GM12878 (cell line): ENCODE measurements around the gene SLC47A2. TPM values are rescaled to one million over a fixed set of nuclear protein-coding genes. Genes with fewer than 3 reads are reported as not detected.

Experiments
- ATAC-seq: fragments of 200-7000 bp; cut with Tn5 transposase; 3 replicates; pipeline ENCODE4 v1.9.1; 2020; ENCODE audit warnings: mild to moderate bottlenecking, moderate library complexity
- BruUV-seq: library from RNA; stranded (reverse); fragments of 400-500 nt; replicated peaks from 2 replicates; lab custom pipeline; 2021; lab: Mats Ljungman, UMichigan
- CTCF ChIA-PET: fragments of 300-600 bp; sonication (Branson Sonifier 250); formaldehyde crosslinking; extraction: SDS; loops from one replicate; lab custom pipeline; 2021; ENCODE audit warnings: inconsistent platforms; lab: Yijun Ruan, JAX
- POLR2A ChIA-PET: fragments of 350-600 bp; formaldehyde crosslinking; extraction: SDS; loops from one replicate; lab custom pipeline; 2021; ENCODE audit warnings: inconsistent platforms; lab: Charles Lee
- RAD21 ChIA-PET: fragments of 300-600 bp; sonication (Branson Sonifier 250); formaldehyde crosslinking; loops from one replicate; lab custom pipeline; 2023; ENCODE audit warnings: antibody characterized with exemption; ENCODE audit not compliant: unreplicated experiment; lab: Charles Lee
- SMC1A ChIA-PET: fragments of 300-600 bp; sonication (Branson Sonifier 250); formaldehyde crosslinking; loops from one replicate; lab custom pipeline; 2023; ENCODE audit not compliant: unreplicated experiment, uncharacterized antibody; lab: Charles Lee
- DNase-seq: peaks from one replicate; pipeline ENCODE4 v3.0.0-alpha.2; 2011; ENCODE audit warnings: low read depth, low spot score
- FAIRE-seq: peaks from 3 replicates; lab custom pipeline; 2011; peaks lifted over from hg19 to GRCh38; lab: Jason Lieb, UNC
- H2AFZ ChIP-seq: 2 replicates; pipeline ENCODE4 v1.6.0; 2011; ENCODE audit warnings: low read depth, low read length, control low read depth; ENCODE audit not compliant: control insufficient read depth
- H3K27ac ChIP-seq: 2 replicates; pipeline ENCODE4 v1.5.1; 2011; ENCODE audit warnings: control low read depth; ENCODE audit not compliant: control insufficient read depth, insufficient read depth
- H3K27me3 ChIP-seq, 2 experiments: replicated peaks in 1 of 2; 2 replicates each; pipeline versions ENCODE4 v1.6.0 to v1.6.1; 2011; ENCODE audit warnings: low read length in 1 of 2; ENCODE audit not compliant: control insufficient read depth in 2 of 2, insufficient read depth in 2 of 2
- H3K36me3 ChIP-seq, 2 experiments: 2 replicates each; pipeline ENCODE4 v1.5.1; 2011; ENCODE audit warnings: low read length in 1 of 2; ENCODE audit not compliant: control insufficient read depth in 2 of 2, insufficient read depth in 2 of 2
- H3K4me1 ChIP-seq: 2 replicates; pipeline ENCODE4 v1.6.1; 2011; ENCODE audit warnings: mild to moderate bottlenecking, low read length, moderate library complexity, mixed read lengths; ENCODE audit not compliant: control insufficient read depth, insufficient read depth
- H3K4me2 ChIP-seq: 2 replicates; pipeline ENCODE4 v1.6.0; 2011; ENCODE audit warnings: control low read depth; ENCODE audit not compliant: control insufficient read depth, insufficient read depth
- H3K4me3 ChIP-seq: fragments of 200-600 bp; sonication (generic); 2 replicates; pipeline ENCODE4 v1.5.1; 2016
- H3K79me2 ChIP-seq: 2 replicates; pipeline ENCODE4 v1.6.0; 2011; ENCODE audit warnings: low read length; ENCODE audit not compliant: control insufficient read depth, insufficient read depth
- H3K9ac ChIP-seq: 2 replicates; pipeline ENCODE4 v1.8.0; 2011; ENCODE audit warnings: low read length, control low read depth, mixed read lengths; ENCODE audit not compliant: control insufficient read depth, insufficient read depth
- H3K9me3 ChIP-seq: replicated peaks from 3 replicates; pipeline ENCODE4 v1.5.1; 2011; ENCODE audit warnings: mild to moderate bottlenecking, low read length; ENCODE audit not compliant: control insufficient read depth, insufficient read depth
- H4K20me1 ChIP-seq: 2 replicates; pipeline ENCODE4 v1.6.0; 2011; ENCODE audit not compliant: control insufficient read depth, insufficient read depth
- CHD1 ChIP-seq: IDR thresholded peaks from 2 replicates; pipeline ENCODE4 v1.6.1; 2012; ENCODE audit warnings: low read depth, low read length, improper control_type of control experiment
- EZH2 ChIP-seq: IDR thresholded peaks from 2 replicates; pipeline ENCODE4 v1.6.1; 2012; ENCODE audit warnings: low read depth, mild to moderate bottlenecking, control low read depth, inconsistent platforms, low read length, borderline replicate concordance; ENCODE audit not compliant: control insufficient read depth
- GATAD2B ChIP-seq: fragments of 450-650 bp; conservative IDR thresholded peaks from 2 replicates; pipeline ENCODE4 v1.6.1; 2017; ENCODE audit warnings: low read depth, mild to moderate bottlenecking, moderate library complexity
- MXI1 ChIP-seq: fragments of 150-350 bp; IDR thresholded peaks from 2 replicates; pipeline ENCODE4 v1.6.1; 2011; ENCODE audit warnings: low read depth, mild to moderate bottlenecking, inconsistent platforms, low read length, improper control_type of control experiment
- NR2F1 ChIP-seq: fragments of 450-650 bp; conservative IDR thresholded peaks from 2 replicates; pipeline ENCODE4 v1.6.1; 2017; ENCODE audit warnings: mild to moderate bottlenecking
- SMAD1 ChIP-seq: fragments of 450-650 bp; IDR thresholded peaks from 2 replicates; pipeline ENCODE4 v1.6.1; 2018; ENCODE audit warnings: mild to moderate bottlenecking, low read depth; ENCODE audit not compliant: partially characterized antibody
- YY1 ChIP-seq: IDR thresholded peaks from 2 replicates; pipeline ENCODE4 v1.6.1; 2011; ENCODE audit warnings: low read depth, mild to moderate bottlenecking, low read length
- ZNF207 ChIP-seq: fragments of 450-650 bp; IDR thresholded peaks from 2 replicates; pipeline ENCODE4 v1.6.1; 2014; ENCODE audit warnings: antibody characterized with exemption, mild to moderate bottlenecking, borderline replicate concordance
- ZSCAN29 ChIP-seq: fragments of 450-650 bp; IDR thresholded peaks from 2 replicates; pipeline ENCODE4 v1.6.1; 2017; ENCODE audit warnings: mild to moderate bottlenecking, moderate library complexity
- WGBS: methylation state at CpG from one replicate; pipeline ENCODE4 v1.1.6; 2016; ENCODE audit warnings: low lambda C conversion rate; ENCODE audit not compliant: insufficient replicate concordance, insufficient coverage; ENCODE audit errors: missing lambda C conversion rate; 5-methylcytosine and 5-hydroxymethylcytosine counted together
- in situ Hi-C: fragments of 300-500 bp; cut with MboI; formaldehyde crosslinking; loops from 9 replicates; pipeline ENCODE4 v1.14.3; 2018; ENCODE audit warnings: mixed read lengths
- intact Hi-C: fragments of 100-400 bp; cut with micrococcal nuclease; formaldehyde crosslinking; loops from one replicate; pipeline ENCODE4 v1.14.2; 2022; ENCODE audit not compliant: unreplicated experiment
- polyA plus RNA-seq, 11 experiments: library from polyadenylated mRNA; depleted of rRNA in 4 of 11; unstranded in 6 of 11; stranded (reverse) in 5 of 11; fragments of >200 nt; fragmentation: Nextera tagmentation in 4 of 11; fragmentation: Illumina TruSeq in 1 of 11; extraction: Ambion mirVana in 4 of 11; extraction: Trizol in 1 of 11; gene quantifications; 1 replicate in 1 of 11; 2 replicates in 10 of 11; pipeline versions ENCODE4 v1.2.1 to v1.2.3, GENCODE V29; 2011 to 2016; ENCODE audit warnings: inconsistent platforms in 2 of 11, missing spikeins in 2 of 11, low read depth in 1 of 11
- total RNA-seq, 4 experiments: library from RNA; depleted of rRNA in 3 of 4; stranded (reverse); fragments of >200 nt in 3 of 4; fragmentation: Illumina TruSeq in 1 of 4; extraction: Trizol in 1 of 4; gene quantifications; 2 replicates each; pipeline versions ENCODE4 v1.2.1 to v1.2.3, GENCODE V29; 2013 to 2021
- TF ChIP-seq, protein P1 (sequence below): fragments of 450-650 bp; formaldehyde crosslinking; IDR thresholded peaks from 2 replicates; pipeline ENCODE4 v1.4.0; 2022; ENCODE audit warnings: mild to moderate bottlenecking, moderate library complexity
- TF ChIP-seq, protein P2 (sequence below): fragments of 450-650 bp; IDR thresholded peaks from 2 replicates; pipeline ENCODE4 v1.6.1; 2017; ENCODE audit warnings: mild to moderate bottlenecking
- TF ChIP-seq, protein P3 (sequence below): fragments of 450-650 bp; IDR thresholded peaks from 2 replicates; pipeline ENCODE4 v1.6.1; 2017; ENCODE audit warnings: mild to moderate bottlenecking, moderate library complexity
- TF ChIP-seq, protein P4 (sequence below): IDR thresholded peaks from 2 replicates; pipeline ENCODE4 v1.6.1; 2012; ENCODE audit warnings: low read depth, low read length, improper control_type of control experiment

The SLC47A2 gene
- total and polyA plus RNA-seq, 10 of the 15 experiments (the other 5 are each of a cell fraction or from before 2014, with no cell fraction given) = not detected

DNA sequence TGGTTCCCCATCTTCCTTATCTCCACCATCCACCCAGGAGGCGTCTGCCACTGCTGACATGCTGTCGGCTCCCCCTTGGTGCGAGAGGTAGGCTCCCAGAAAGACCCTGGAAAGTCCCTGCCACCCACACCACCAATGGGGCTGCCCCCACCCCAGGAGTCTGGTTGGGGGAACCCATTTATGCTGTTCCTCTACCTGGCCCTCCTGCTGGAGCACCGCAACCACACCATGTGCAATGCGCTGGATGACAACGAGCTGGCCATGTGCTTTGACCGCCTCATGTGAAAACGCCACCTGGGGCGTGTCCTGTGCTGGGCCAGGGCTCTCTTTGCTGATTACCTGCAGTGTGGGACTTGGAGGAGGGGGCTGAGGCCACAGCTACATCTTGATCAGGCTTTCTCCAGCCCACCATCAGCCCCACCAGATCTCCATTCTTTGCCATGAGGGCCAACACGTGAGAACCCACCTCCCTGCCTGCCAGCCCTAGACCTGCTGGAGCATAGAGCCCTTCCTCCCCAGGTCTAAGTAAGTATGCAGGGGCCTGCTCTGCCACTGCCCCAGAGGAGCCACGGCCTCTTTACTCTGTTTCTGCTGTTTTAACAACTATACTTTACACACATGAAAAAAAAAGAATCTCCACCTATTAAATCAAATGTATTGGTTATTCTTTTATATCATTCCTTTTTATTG, 39.6 kb upstream of the SLC47A2 start:
- WGBS = 28% methylated on average over 11 of the region's 11 CpGs
- peak; percentile 29 for ATAC-seq
- ChIA-PET CTCF (interaction anchor here (0.6 to 2.5 kb wide), 5 partner anchors 9 to 109 kb away, joined by 3 to 11 read pairs (median 7); no protein-coding TSS in a partner anchor), SMC1A (no interaction called here), RAD21 (no interaction called here), POLR2A (interaction anchor here (0.6 kb wide), 1 partner anchor 24 kb away, joined by 3 read pairs; no protein-coding TSS in a partner anchor)
- no peak overlapping the region for H3K4me3 ChIP-seq
- H3K9ac ChIP-seq = no peak overlapping the region
- peak overlapping the region; percentile 2 for H2AFZ ChIP-seq
- FAIRE-seq = peak; percentile 84
- H3K4me2 ChIP-seq = peak overlapping the region; percentile 30; the same call in 1 of the 2 replicates
- intact Hi-C loops = no loop called here
- H3K27ac ChIP-seq = peak overlapping the region; percentile 6; the same call in 1 of the 2 replicates
- H3K9me3 ChIP-seq = no peaks in the 10 kb centered on the region
- in situ Hi-C loops = no loop called here
- H3K27me3 ChIP-seq = no peaks in the 10 kb centered on the region
- no peaks in the 10 kb centered on the region for H3K36me3 ChIP-seq
- BruUV-seq = no TSS peak
- peaks cover 33% of the 10 kb centered on the region for H3K4me1 ChIP-seq
- no peak for DNase-seq
- H3K79me2 ChIP-seq = no peaks in the 10 kb centered on the region
- H4K20me1 ChIP-seq = no peaks in the 10 kb centered on the region
- TF ChIP-seq ZNF207 (no peak), CHD1 (no peak), SMAD1 (no peak), ZSCAN29 (no peak), EZH2 (no peak), GATAD2B (no peak), YY1 (0 out of 2 replicates have a peak, but pooled peaks have one; percentile 15), MXI1 (no peak), NR2F1 (no peak)
- TF ChIP-seq, protein P1, sequence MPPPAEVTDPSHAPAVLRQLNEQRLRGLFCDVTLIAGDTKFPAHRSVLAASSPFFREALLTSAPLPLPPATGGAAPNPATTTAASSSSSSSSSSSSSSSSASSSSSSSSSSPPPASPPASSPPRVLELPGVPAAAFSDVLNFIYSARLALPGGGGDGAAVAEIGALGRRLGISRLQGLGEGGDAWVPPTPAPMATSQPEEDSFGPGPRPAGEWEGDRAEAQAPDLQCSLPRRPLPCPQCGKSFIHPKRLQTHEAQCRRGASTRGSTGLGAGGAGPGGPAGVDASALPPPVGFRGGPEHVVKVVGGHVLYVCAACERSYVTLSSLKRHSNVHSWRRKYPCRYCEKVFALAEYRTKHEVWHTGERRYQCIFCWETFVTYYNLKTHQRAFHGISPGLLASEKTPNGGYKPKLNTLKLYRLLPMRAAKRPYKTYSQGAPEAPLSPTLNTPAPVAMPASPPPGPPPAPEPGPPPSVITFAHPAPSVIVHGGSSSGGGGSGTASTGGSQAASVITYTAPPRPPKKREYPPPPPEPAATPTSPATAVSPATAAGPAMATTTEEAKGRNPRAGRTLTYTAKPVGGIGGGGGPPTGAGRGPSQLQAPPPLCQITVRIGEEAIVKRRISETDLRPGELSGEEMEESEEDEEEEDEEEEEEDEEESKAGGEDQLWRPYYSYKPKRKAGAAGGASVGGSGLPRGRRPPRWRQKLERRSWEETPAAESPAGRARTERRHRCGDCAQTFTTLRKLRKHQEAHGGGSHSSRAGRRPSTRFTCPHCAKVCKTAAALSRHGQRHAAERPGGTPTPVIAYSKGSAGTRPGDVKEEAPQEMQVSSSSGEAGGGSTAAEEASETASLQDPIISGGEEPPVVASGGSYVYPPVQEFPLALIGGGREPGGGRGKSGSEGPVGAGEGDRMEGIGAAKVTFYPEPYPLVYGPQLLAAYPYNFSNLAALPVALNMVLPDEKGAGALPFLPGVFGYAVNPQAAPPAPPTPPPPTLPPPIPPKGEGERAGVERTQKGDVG = no peak
- TF ChIP-seq, protein P2, sequence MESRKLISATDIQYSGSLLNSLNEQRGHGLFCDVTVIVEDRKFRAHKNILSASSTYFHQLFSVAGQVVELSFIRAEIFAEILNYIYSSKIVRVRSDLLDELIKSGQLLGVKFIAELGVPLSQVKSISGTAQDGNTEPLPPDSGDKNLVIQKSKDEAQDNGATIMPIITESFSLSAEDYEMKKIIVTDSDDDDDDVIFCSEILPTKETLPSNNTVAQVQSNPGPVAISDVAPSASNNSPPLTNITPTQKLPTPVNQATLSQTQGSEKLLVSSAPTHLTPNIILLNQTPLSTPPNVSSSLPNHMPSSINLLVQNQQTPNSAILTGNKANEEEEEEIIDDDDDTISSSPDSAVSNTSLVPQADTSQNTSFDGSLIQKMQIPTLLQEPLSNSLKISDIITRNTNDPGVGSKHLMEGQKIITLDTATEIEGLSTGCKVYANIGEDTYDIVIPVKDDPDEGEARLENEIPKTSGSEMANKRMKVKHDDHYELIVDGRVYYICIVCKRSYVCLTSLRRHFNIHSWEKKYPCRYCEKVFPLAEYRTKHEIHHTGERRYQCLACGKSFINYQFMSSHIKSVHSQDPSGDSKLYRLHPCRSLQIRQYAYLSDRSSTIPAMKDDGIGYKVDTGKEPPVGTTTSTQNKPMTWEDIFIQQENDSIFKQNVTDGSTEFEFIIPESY = peak; percentile 74; the same call in 1 of the 2 replicates
- TF ChIP-seq, protein P3, sequence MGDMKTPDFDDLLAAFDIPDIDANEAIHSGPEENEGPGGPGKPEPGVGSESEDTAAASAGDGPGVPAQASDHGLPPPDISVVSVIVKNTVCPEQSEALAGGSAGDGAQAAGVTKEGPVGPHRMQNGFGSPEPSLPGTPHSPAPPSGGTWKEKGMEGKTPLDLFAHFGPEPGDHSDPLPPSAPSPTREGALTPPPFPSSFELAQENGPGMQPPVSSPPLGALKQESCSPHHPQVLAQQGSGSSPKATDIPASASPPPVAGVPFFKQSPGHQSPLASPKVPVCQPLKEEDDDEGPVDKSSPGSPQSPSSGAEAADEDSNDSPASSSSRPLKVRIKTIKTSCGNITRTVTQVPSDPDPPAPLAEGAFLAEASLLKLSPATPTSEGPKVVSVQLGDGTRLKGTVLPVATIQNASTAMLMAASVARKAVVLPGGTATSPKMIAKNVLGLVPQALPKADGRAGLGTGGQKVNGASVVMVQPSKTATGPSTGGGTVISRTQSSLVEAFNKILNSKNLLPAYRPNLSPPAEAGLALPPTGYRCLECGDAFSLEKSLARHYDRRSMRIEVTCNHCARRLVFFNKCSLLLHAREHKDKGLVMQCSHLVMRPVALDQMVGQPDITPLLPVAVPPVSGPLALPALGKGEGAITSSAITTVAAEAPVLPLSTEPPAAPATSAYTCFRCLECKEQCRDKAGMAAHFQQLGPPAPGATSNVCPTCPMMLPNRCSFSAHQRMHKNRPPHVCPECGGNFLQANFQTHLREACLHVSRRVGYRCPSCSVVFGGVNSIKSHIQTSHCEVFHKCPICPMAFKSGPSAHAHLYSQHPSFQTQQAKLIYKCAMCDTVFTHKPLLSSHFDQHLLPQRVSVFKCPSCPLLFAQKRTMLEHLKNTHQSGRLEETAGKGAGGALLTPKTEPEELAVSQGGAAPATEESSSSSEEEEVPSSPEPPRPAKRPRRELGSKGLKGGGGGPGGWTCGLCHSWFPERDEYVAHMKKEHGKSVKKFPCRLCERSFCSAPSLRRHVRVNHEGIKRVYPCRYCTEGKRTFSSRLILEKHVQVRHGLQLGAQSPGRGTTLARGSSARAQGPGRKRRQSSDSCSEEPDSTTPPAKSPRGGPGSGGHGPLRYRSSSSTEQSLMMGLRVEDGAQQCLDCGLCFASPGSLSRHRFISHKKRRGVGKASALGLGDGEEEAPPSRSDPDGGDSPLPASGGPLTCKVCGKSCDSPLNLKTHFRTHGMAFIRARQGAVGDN = 0 out of 2 replicates have a peak, but pooled peaks have one; percentile 12
- TF ChIP-seq, protein P4, sequence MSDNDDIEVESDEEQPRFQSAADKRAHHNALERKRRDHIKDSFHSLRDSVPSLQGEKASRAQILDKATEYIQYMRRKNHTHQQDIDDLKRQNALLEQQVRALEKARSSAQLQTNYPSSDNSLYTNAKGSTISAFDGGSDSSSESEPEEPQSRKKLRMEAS = 0 out of 2 replicates have a peak, but pooled peaks have one; percentile 57
